Testis (tissue), 2 donors: ENCODE results near the gene ADNP.

ENCODE experiments used
- CTCF ChIP-seq, 3 experiments: fragments of 450-650 bp in 2 of 3; fragments of 200-600 bp in 1 of 3; sonication (generic) in 1 of 3; IDR thresholded peaks; one replicate each; pipeline ENCODE4 v1.5.1; 2016 to 2019; ENCODE audit warnings: antibody characterized with exemption in 3 of 3, mild to moderate bottlenecking in 2 of 3, moderate library complexity in 1 of 3
- POLR2A ChIP-seq: fragments of 450-650 bp; IDR thresholded peaks from one replicate; pipeline ENCODE4 v1.6.1; 2017; ENCODE audit warnings: antibody characterized with exemption, mild to moderate bottlenecking, moderate library complexity

- TF ChIP-seq CTCF (IDR thresholded peaks at IDR 0.05) (no peak), POLR2A (no peak)
Measured at GRCh38 chr20:50866036-50866685, 65.1 kb downstream of the ADNP start.
